MCF 10A (cell line): Measurements from ENCODE around the gene LENEP. TPM values are rescaled to one million over a fixed set of nuclear protein-coding genes. Genes with fewer than 3 reads are reported as not detected.
A peak's percentile ranks its signal among the peaks of the same experiment; 100 is the strongest.

Source experiments
- BruUV-seq: library from RNA; stranded (reverse); fragments of 400-500 nt; replicated peaks from 2 replicates; lab custom pipeline; 2021; lab: Mats Ljungman, UMichigan
- CTCF ChIA-PET: fragments of 300-600 bp; sonication (Branson Sonifier 250); formaldehyde crosslinking; extraction: SDS; loops from one replicate; lab custom pipeline; 2021; ENCODE audit warnings: antibody characterized with exemption, inconsistent platforms; lab: Yijun Ruan, JAX
- POLR2A ChIA-PET: fragments of 300-600, 350-650 bp; sonication (Branson Sonifier 250); formaldehyde crosslinking; extraction: SDS; loops from one replicate; lab custom pipeline; 2020; ENCODE audit warnings: antibody characterized with exemption, inconsistent platforms; lab: Yijun Ruan, JAX
- DNase-seq: peaks from one replicate; pipeline ENCODE4 v3.0.0-alpha.2; 2018; ENCODE audit not compliant: unreplicated experiment
- H3K27ac Mint-ChIP-seq: one replicate; pipeline ENCODE4 v1.8.0; 2022; ENCODE audit warnings: mild to moderate bottlenecking, low read depth, mixed read lengths; ENCODE audit not compliant: unreplicated experiment
- H3K27me3 Mint-ChIP-seq: one replicate; pipeline ENCODE4 v1.8.0; 2022; ENCODE audit warnings: mixed read lengths; ENCODE audit not compliant: insufficient read depth, unreplicated experiment
- H3K36me3 Mint-ChIP-seq: one replicate; pipeline ENCODE4 v1.8.0; 2022; ENCODE audit warnings: mild to moderate bottlenecking, moderate library complexity, mixed read lengths; ENCODE audit not compliant: insufficient read depth, unreplicated experiment
- H3K4me1 Mint-ChIP-seq: one replicate; pipeline ENCODE4 v1.8.0; 2022; ENCODE audit warnings: mixed read lengths; ENCODE audit not compliant: insufficient read depth, unreplicated experiment
- H3K4me3 Mint-ChIP-seq: one replicate; pipeline ENCODE4 v1.8.0; 2022; ENCODE audit warnings: mild to moderate bottlenecking, moderate library complexity, mixed read lengths; ENCODE audit not compliant: unreplicated experiment
- H3K9me3 Mint-ChIP-seq: one replicate; pipeline ENCODE4 v1.8.0; 2022; ENCODE audit warnings: mixed read lengths; ENCODE audit not compliant: unreplicated experiment
- intact Hi-C: fragments of 100-400 bp; cut with micrococcal nuclease; formaldehyde crosslinking; loops from 2 replicates; pipeline ENCODE4 v1.14.1; 2022
- total RNA-seq: library from RNA; stranded (reverse); gene quantifications from 2 replicates; pipeline ENCODE4 v1.2.3, GENCODE V29; 2022
- TF ChIP-seq, protein P1 (sequence below): fragments of 200-600 bp; IDR thresholded peaks from one replicate; pipeline ENCODE4 v1.8.0; 2022; ENCODE audit warnings: antibody characterized with exemption, mild to moderate bottlenecking; ENCODE audit not compliant: unreplicated experiment

The LENEP gene
- total RNA-seq, 1 experiment from 2014 or later = not detected

DNA sequence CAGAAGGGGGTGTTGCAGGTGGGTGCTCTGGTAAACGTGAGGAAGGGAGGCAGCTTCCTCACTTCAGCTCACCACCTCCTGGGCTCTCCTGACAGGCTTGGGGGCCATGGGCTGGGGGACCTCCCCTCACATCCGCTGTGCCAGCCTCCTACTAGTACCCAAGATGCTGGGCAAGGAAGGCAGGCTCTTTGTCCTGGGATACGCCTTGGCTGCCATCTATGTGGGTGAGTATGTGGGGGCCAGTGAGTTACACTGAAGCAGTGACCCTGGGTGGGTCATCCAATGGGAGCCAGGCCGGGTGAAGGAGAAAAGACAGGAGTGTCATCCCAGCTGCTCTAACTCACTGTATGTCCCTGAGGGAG lies 45.9 kb downstream of the LENEP start:
- ChIA-PET CTCF (interaction anchor here (0.6 to 23.3 kb wide), 18 partner anchors 8 to 716 kb away, joined by 3 to 390 read pairs (median 5); partner anchors contain the start of genes ADAM15, EFNA4, FLAD1 and SHC1), POLR2A (interaction anchor here (0.7 to 9.7 kb wide), 34 partner anchors 8 to 154 kb away, joined by 3 to 275 read pairs (median 8); partner anchors contain the start of genes ADAM15, CKS1B, EFNA3 and EFNA4)
- intact Hi-C loops = loop anchor here (2.0 kb wide), 1 partner anchor 22 kb away; no protein-coding TSS in a partner anchor
- H3K36me3 Mint-ChIP-seq = no peaks in the 10 kb centered on the region
- H3K9me3 Mint-ChIP-seq = no peaks in the 10 kb centered on the region
- no TSS peak for BruUV-seq
- peak overlapping the region; percentile 15 for H3K4me3 Mint-ChIP-seq
- H3K27ac Mint-ChIP-seq = peak overlapping the region; percentile 79
- H3K4me1 Mint-ChIP-seq = peaks cover 42% of the 10 kb centered on the region
- TF ChIP-seq, protein P1, sequence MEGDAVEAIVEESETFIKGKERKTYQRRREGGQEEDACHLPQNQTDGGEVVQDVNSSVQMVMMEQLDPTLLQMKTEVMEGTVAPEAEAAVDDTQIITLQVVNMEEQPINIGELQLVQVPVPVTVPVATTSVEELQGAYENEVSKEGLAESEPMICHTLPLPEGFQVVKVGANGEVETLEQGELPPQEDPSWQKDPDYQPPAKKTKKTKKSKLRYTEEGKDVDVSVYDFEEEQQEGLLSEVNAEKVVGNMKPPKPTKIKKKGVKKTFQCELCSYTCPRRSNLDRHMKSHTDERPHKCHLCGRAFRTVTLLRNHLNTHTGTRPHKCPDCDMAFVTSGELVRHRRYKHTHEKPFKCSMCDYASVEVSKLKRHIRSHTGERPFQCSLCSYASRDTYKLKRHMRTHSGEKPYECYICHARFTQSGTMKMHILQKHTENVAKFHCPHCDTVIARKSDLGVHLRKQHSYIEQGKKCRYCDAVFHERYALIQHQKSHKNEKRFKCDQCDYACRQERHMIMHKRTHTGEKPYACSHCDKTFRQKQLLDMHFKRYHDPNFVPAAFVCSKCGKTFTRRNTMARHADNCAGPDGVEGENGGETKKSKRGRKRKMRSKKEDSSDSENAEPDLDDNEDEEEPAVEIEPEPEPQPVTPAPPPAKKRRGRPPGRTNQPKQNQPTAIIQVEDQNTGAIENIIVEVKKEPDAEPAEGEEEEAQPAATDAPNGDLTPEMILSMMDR = no peak
- no peaks in the 10 kb centered on the region for H3K27me3 Mint-ChIP-seq
- DNase-seq = no peak

DNA sequence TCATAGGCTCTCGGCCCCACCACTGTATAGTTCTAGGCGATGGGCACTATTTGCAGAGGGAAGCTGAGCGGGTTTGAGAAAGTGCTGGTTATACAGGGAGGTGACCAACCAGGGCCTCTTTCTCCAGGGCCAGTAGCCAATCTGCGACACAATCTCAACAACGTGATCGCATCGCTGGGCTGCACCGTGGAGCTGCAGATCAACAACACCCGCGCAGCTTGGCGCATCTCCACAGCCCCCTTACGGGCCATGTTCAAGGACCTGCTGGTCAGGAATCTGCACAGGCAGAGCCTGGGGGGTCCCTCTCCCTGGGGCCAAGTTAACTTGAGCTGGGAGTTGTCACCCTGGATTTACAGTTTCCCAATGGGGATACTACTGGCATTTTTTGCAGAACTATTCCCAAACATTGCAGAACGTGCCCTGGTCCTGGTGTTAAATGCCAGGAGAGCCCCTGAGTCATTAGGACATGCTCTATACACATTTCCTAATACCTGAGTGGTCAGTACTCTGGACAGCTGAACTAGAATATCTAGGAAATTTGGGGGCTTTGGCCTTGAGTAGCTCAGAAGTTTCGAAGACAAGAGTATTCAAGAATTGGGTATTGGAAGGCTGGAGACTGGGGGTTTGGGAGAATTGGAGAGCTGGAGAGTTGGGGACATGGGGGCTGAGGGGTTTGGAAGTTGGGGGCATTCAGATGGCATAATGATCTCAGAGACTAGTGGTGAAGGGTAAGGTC lies 47.1 kb downstream of the LENEP start:
- H3K27ac Mint-ChIP-seq = no peak overlapping the region
- H3K4me3 Mint-ChIP-seq = no peak overlapping the region
- no peaks in the 10 kb centered on the region for H3K27me3 Mint-ChIP-seq
- intact Hi-C loops = no loop called here
- no peaks in the 10 kb centered on the region for H3K9me3 Mint-ChIP-seq
- ChIA-PET CTCF (interaction anchor here (0.5 to 23.3 kb wide), 11 partner anchors 12 to 853 kb away, joined by 3 to 390 read pairs (median 7); partner anchors contain the start of genes ADAM15, EFNA4, FLAD1 and KRTCAP2), POLR2A (interaction anchor here (0.6 to 5.4 kb wide), 14 partner anchors 10 to 85 kb away, joined by 3 to 24 read pairs (median 4); partner anchors contain the start of genes ADAM15, CKS1B, EFNA4 and FLAD1)
- peaks cover 50% of the 10 kb centered on the region for H3K4me1 Mint-ChIP-seq
- no peaks in the 10 kb centered on the region for H3K36me3 Mint-ChIP-seq
- TF ChIP-seq, protein P1 = no peak
- no TSS peak for BruUV-seq
- no peak for DNase-seq

DNA sequence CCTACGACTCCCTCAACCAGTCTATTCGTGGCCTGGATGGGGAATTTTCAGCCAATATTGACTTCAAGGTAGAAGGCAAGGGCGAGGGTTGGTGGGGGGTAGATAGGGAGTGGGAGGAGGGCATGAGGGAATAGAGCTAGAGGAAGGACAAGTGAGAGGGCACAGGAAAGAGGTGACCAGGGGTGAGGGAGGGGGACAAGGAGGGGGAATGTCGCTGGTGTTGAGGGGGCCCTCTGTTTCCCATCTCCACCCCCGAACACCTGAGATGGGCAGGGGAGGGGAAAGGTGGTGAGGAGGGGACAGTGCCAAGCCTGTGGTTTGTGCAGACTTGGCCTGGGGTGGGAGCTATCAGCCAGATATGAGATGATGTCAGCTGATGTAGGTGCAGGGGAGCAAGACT lies 49.4 kb downstream of the LENEP start:
- DNase-seq = no peak
- CTCF ChIA-PET = interaction anchor here (0.7 to 23.3 kb wide), 8 partner anchors 20 to 770 kb away, joined by 3 to 390 read pairs (median 21); partner anchors contain the start of genes EFNA4, FLAD1 and PYGO2
- Mint-ChIP-seq H3K4me3 (no peak overlapping the region), H3K27me3 (no peaks in the 10 kb centered on the region), H3K9me3 (no peaks in the 10 kb centered on the region), H3K36me3 (no peaks in the 10 kb centered on the region), H3K27ac (no peak overlapping the region), H3K4me1 (peaks cover 43% of the 10 kb centered on the region)
- TF ChIP-seq, protein P1 = no peak
- intact Hi-C loops = no loop called here
- POLR2A ChIA-PET = interaction anchor here (0.7 to 5.4 kb wide), 6 partner anchors 14 to 130 kb away, joined by 4 to 24 read pairs (median 6); partner anchors contain the start of genes CKS1B and KRTCAP2
- BruUV-seq = no TSS peak

DNA sequence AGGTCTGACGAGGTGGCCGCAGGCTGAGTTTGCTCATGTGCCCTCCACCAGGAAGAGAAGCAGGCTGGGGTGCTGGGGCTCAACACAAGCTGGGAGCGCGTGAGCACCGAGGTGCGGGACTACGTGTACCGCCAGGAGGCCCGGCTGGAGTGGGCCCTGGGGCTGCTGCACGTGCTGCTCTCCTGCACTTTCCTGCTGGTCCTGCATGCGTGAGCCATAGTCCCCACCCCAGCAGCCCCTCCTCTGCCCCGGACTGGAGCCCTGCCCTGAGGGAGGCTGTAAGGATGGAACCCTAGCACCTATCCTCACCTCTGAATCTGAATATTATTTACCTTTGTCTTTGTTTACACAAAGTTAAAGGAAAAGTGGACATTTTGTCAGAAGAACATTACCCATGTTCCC lies 49.9 kb downstream of the LENEP start:
- TF ChIP-seq, protein P1 = no peak
- intact Hi-C loops = no loop called here
- Mint-ChIP-seq H3K27ac (no peak overlapping the region), H3K36me3 (no peaks in the 10 kb centered on the region), H3K27me3 (no peaks in the 10 kb centered on the region), H3K9me3 (no peaks in the 10 kb centered on the region), H3K4me1 (peaks cover 38% of the 10 kb centered on the region), H3K4me3 (no peak overlapping the region)
- no TSS peak for BruUV-seq
- ChIA-PET CTCF (interaction anchor here (0.7 to 23.3 kb wide), 14 partner anchors 9 to 770 kb away, joined by 3 to 390 read pairs (median 14); partner anchors contain the start of genes EFNA4, FLAD1 and PBXIP1), POLR2A (interaction anchor here (0.7 to 5.4 kb wide), 9 partner anchors 15 to 1236 kb away, joined by 3 to 24 read pairs (median 5); partner anchors contain the start of genes CKS1B and KRTCAP2)
- no peak for DNase-seq
